ENCODE measurements around the gene ZSCAN26.

ZSCAN26 gene

DNA sequence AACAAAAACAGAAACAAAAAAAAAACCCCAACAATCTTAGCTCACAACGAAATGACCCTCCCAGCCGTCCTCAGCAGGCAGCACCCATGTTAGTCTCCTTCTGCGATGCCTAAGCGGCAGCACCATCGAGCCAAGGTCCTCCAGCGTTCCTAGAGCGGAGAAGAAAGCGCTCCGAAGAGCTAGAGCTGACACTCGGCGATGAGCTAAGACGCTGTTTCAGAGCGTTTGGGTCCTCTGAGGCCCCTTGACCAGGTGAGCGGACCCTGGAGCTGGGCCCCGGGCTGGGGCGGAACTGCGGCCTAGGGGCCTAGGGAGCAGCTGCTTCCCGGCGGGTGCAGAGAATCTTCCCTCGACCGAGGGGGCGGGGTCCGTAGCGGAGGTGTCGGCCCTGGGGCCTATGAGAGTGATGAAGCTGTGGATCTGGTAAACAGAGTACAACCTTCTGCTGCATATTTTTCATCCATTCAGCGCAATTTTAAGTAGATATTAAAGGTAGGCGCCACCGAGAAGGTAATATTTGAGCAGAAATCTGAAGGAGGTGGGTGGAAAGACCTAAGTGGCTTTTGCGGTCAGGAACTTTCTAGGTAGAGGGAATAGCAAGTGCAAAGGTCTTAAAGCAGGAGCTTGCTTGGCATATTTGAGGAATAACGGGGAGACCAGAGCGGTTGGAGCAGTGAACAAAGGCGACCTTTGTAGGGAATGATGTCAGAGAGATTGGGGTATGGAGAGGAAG is at the start of gene ZSCAN26:
TSS of gene ZSCAN26 (plus strand) at position 182 of the 733 bp plus-strand sequence. CDS start 4,777 bp downstream, outside the sequence.
- Histone ChIP-seq H3K4me3 (peak within 1 kb of the TSS; percentile 87), H3K27ac (peak within 1 kb of the TSS; percentile 61 to 86)
- TF ChIP-seq, protein P1, sequence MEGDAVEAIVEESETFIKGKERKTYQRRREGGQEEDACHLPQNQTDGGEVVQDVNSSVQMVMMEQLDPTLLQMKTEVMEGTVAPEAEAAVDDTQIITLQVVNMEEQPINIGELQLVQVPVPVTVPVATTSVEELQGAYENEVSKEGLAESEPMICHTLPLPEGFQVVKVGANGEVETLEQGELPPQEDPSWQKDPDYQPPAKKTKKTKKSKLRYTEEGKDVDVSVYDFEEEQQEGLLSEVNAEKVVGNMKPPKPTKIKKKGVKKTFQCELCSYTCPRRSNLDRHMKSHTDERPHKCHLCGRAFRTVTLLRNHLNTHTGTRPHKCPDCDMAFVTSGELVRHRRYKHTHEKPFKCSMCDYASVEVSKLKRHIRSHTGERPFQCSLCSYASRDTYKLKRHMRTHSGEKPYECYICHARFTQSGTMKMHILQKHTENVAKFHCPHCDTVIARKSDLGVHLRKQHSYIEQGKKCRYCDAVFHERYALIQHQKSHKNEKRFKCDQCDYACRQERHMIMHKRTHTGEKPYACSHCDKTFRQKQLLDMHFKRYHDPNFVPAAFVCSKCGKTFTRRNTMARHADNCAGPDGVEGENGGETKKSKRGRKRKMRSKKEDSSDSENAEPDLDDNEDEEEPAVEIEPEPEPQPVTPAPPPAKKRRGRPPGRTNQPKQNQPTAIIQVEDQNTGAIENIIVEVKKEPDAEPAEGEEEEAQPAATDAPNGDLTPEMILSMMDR (IDR thresholded peaks at IDR 0.05): no peak
- DNase-seq (ENCODE audit: low spot score): peak; percentile 86

DNA sequence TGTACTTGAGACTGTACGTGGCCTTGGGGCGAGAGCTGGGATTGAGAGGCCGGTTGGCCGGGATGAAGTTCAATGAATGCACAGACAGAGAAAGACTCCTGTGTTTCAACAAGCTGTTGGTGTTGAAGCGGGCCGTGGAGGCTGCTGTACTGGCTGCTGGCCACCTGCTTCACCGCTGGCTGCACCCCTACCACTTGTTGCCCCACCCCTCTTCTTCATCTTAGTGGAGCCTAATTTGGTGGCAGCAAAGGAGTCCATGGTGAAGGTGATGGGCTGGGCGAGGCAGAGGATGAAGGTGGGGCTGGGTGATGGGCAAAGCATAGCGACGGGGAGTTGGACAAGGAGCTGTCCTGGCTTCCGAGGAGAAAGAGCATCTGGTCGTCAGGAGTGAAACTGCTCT is 49.1 kb upstream of the ZSCAN26 start:
- Histone ChIP-seq H3K27ac (no peak overlapping the region), H3K4me3 (peak overlapping the region; percentile 68)
- TF ChIP-seq, protein P1 (IDR thresholded peaks at IDR 0.05): no peak
- DNase-seq (ENCODE audit: low spot score): no peak

DNA sequence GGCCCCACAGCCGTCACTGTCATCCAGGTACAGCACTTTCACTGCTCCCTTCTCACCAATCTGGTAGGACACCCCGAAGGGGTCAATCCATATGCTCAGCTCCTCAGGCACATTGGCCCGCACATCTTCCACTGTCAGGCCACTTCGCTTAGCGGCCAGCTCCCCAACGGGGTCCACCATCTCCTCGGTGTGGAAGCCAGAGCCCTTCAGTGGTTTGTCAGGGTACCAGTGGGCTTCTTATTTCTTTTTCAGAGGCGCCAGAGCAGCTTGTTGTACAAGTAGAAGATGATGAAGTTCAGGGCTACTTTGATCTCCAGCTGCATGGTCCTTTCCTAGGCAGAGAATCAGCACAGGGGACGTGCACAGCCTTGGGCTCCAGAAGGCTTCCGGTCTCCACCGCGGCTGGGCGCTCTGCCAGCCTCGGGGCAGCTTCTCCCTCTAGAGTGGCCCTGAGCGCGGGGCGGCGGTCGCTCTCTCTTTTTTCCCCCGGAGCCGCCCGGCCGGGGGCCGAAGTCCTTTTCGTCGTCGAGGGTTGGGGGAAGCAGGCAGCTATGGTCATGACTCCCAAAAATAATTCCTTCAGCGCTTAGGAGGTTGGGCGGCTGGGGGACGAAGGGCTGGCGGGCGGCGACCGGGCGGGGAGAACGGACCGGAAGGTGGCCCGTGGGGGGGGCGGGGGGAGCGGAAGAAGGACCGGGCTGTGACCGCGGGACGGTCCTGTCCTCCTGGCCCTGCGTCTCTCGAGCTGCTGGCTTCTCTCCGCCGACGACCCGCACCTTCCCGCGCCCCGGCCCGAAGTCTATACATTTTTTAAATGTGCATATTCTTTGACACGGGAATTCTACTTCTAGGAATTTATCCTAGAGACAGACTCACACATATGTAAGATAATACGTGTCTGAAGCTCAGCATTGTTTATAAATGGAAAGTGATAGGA is 48.4 kb upstream of the ZSCAN26 start:
- peak overlapping the region; percentile 68 for H3K4me3 ChIP-seq
- DNase-seq (ENCODE audit: low spot score): no peak
- peak overlapping the region; percentile 46 to 55 for H3K27ac ChIP-seq
- TF ChIP-seq, protein P1 (IDR thresholded peaks at IDR 0.05): no peak

DNA sequence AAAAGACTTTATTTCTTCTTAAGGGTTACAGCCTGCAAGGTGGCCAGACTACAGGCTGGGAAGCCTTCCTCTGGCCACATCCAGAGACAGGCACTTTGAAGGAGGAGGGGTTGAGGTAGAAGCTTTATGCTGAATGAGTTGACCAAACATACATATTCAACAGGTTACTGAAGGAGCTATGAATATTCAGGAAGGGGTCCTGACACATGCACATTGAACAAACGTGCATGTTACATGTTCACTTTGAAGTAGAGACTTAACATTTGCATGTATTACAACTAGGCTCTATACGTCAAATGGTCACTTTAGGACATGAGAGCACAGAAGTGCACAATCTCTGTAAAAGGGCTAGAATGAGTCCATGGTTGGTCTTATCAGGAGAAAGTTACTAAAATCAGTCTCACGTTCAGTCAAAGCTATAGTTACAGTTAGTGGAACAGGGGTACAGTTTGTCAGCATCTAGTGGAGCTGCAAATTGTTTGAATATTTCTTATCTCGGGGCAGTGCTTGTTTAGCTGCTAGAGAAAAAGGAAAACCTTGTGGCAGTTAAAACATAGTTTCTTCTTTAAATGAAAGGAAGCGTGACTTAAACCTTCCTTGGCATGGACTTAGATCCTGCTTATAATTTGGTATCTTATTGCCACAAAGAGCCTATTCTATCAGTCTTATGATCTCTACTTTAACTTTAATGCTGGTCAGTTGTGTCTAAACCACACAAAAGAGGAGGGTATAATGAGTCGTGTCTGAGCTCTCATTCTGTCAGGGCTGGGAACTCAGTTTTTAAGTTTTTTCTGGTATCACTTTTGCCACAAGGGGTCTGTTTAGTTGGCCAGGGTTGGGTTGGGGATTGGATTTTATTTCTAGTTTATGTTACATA is 46.4 kb upstream of the ZSCAN26 start:
- TF ChIP-seq, protein P1 (IDR thresholded peaks at IDR 0.05): no peak
- Histone ChIP-seq H3K4me3 (no peak overlapping the region), H3K27ac (no peak overlapping the region)
- no peak for DNase-seq (ENCODE audit: low spot score)

DNA sequence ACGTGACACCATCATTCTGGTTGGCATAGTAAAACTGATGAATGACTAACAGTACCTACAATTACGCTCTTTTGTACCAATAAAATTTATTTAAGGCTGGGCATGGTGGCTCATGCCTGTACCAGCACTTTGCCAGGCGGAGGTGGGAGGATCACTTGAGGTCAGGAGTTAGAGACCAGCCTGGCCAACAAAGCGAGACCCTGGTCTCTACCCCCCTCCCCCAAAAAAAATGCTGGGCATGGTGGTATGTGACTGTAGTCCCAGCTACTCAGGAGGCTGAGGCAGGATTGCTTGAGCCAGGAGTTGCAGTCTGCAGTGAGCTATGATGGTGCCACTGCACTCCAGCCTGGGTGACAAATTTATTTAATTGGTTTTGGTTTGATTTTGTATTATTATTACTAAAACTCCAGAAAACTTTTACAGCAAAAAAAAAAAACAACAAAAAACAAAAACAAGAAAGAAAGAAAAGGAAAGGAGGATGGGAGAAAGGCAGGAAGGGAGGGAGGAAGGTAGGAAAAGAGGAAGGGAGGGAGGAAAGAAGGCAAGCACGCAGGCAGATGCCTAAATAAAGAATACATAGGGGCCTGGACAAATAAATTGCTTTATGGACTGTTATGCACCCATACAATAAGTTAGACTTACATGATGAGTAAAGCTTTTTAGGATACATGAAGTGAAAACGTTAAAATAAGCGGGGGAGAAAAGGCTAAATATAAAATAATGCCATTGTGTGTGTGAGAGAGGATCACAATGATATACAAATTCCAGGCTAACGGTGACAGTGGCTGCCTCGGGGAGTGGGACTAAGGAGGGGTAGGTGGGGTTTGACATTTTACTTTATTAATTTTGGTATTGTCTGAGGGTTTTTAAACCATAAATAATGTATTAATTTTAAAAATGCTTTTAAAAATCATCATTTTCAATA is 42.5 kb upstream of the ZSCAN26 start:
- DNase-seq (ENCODE audit: low spot score): no peak
- H3K27ac ChIP-seq: peak overlapping the region; percentile 29 to 87
- TF ChIP-seq, protein P1 (IDR thresholded peaks at IDR 0.05): no peak
- peak overlapping the region; percentile 88 for H3K4me3 ChIP-seq

All from coronary artery (tissue), 2 donors.